Breast epithelium (tissue), 4 donors: ENCODE results near the gene HSDL1. TPM values are rescaled to one million over a fixed set of nuclear protein-coding genes. Genes with fewer than 3 reads are reported as not detected.

Source experiments
- DNase-seq, 2 donors: peaks; one replicate each; pipeline ENCODE4 v3.0.0-alpha.2; 2019; ENCODE audit warnings: low spot score in 2 of 2
- H3K27ac ChIP-seq, 2 donors: fragments of 200-600 bp; sonication (generic) in 1 of 2; one replicate each; pipeline ENCODE4 v1.5.1; 2016 to 2019; ENCODE audit warnings: mild to moderate bottlenecking in 1 of 2
- H3K27me3 ChIP-seq, 2 donors: fragments of 200-600 bp; sonication (generic) in 1 of 2; one replicate each; pipeline versions ENCODE4 v1.5.1 to v1.6.0; 2017 to 2019; ENCODE audit warnings: control low read depth in 1 of 2, mild to moderate bottlenecking in 1 of 2
- H3K36me3 ChIP-seq: fragments of 200-600 bp; one replicate; pipeline ENCODE4 v1.5.1; 2019
- H3K4me1 ChIP-seq, 2 donors: fragments of 200-600 bp; sonication (generic); one replicate each; pipeline ENCODE4 v1.5.1; 2016 to 2019; ENCODE audit warnings: control low read depth in 1 of 2
- H3K4me3 ChIP-seq, 3 donors: fragments of 200-600 bp; sonication (generic); 1 replicate in 2 of 3; 2 replicates in 1 of 3; pipeline ENCODE4 v1.5.1; 2016 to 2019; ENCODE audit warnings: mild to moderate bottlenecking in 3 of 3, moderate library complexity in 2 of 3
- H3K9me3 ChIP-seq, 2 donors: fragments of 200-600 bp; sonication (generic) in 1 of 2; one replicate each; pipeline ENCODE4 v1.5.1; 2016 to 2019; ENCODE audit warnings: control low read depth in 1 of 2
- POLR2A ChIP-seq: fragments of 450-650 bp; IDR thresholded peaks from one replicate; pipeline ENCODE4 v1.6.1; 2016; ENCODE audit warnings: antibody characterized with exemption, mild to moderate bottlenecking, moderate library complexity
- POLR2AphosphoS5 ChIP-seq, 3 donors: sonication (generic); formaldehyde crosslinking; IDR thresholded peaks; one replicate each; pipeline ENCODE4 v1.6.1; 2017; ENCODE audit warnings: antibody characterized with exemption in 3 of 3
- intact Hi-C: fragments of 100-400 bp; cut with DNase I; formaldehyde crosslinking; loops from one replicate; pipeline ENCODE4 v1.15.1; 2023; ENCODE audit warnings: low total_unique reads
- total RNA-seq, 3 donors: library from RNA; depleted of rRNA; stranded (reverse); fragments of >200 nt; gene quantifications; one replicate each; pipeline ENCODE4 v1.1.0, GENCODE V29; 2016
- TF ChIP-seq, protein P1 (sequence below), 3 donors: fragments of 450-650 bp; IDR thresholded peaks; one replicate each; pipeline ENCODE4 v1.5.1; 2016 to 2017; ENCODE audit warnings: antibody characterized with exemption in 3 of 3, mild to moderate bottlenecking in 3 of 3, moderate library complexity in 3 of 3

The HSDL1 gene
- total RNA-seq, 3 donors from 2014 or later = 17.0 to 25.8 (median 21.0) TPM

DNA sequence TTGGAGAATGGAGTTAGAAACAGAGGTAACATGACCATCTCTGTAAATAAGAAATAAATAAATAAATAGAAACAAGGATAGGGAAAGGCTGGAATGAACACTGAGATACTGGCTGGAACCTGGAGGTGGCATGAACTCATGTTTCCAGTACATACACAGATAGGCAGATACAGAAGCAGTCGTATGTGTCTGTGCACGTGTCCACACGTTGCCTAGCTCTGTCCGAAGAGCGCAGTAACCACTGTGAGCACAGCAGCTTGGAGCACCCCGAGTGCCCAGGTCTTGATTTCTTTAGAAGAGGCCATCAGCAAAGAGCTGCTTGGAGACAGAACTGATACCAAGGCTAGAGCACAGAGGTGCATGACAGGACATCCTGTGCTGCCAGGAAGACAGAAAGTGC lies 65.3 kb downstream of the HSDL1 start:
- Histone ChIP-seq H3K27ac (no peak overlapping the region), H3K4me1 (no peaks in the 10 kb centered on the region), H3K4me3 (no peak overlapping the region), H3K9me3 (no peaks in the 10 kb centered on the region), H3K27me3 (no peaks in the 10 kb centered on the region), H3K36me3 (peaks cover 3% of the 10 kb centered on the region)
- DNase-seq = no peak
- intact Hi-C loops = loop anchor here (10.0 kb wide), 1 partner anchor 105 kb away; the partner anchor contains the start of gene TAF1C
- TF ChIP-seq, protein P1, sequence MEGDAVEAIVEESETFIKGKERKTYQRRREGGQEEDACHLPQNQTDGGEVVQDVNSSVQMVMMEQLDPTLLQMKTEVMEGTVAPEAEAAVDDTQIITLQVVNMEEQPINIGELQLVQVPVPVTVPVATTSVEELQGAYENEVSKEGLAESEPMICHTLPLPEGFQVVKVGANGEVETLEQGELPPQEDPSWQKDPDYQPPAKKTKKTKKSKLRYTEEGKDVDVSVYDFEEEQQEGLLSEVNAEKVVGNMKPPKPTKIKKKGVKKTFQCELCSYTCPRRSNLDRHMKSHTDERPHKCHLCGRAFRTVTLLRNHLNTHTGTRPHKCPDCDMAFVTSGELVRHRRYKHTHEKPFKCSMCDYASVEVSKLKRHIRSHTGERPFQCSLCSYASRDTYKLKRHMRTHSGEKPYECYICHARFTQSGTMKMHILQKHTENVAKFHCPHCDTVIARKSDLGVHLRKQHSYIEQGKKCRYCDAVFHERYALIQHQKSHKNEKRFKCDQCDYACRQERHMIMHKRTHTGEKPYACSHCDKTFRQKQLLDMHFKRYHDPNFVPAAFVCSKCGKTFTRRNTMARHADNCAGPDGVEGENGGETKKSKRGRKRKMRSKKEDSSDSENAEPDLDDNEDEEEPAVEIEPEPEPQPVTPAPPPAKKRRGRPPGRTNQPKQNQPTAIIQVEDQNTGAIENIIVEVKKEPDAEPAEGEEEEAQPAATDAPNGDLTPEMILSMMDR (IDR thresholded peaks at IDR 0.05) = no peak
- TF ChIP-seq POLR2AphosphoS5 (IDR thresholded peaks at IDR 0.05) = no peak
- no peak for TF ChIP-seq POLR2A

DNA sequence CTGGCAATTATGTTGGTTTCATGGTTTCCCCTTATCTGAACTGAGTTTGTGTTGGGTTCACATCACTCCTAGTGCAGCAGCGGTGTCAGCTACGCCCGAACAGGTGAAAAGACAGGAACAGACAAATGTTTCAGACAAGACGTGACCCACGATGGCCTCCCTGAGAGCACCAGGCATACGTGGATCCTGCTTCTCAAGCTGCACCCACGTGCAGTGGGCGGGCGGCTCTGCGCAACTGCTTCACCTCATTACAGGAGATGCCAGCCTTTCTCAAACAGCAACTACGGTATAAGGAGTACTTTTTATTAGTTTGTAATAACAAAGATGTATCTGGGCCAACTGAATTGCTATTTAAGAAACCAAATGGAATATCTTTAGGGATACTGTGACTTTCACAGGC lies 69.6 kb downstream of the HSDL1 start:
- Histone ChIP-seq H3K9me3 (no peaks in the 10 kb centered on the region), H3K27me3 (no peaks in the 10 kb centered on the region), H3K4me1 (no peaks in the 10 kb centered on the region), H3K27ac (no peak overlapping the region), H3K36me3 (peaks cover 9% of the 10 kb centered on the region), H3K4me3 (no peak overlapping the region)
- DNase-seq = no peak
- intact Hi-C loops = no loop called here
- TF ChIP-seq, protein P1 (IDR thresholded peaks at IDR 0.05) = no peak
- no peak for TF ChIP-seq POLR2AphosphoS5 (IDR thresholded peaks at IDR 0.05)
- no peak for TF ChIP-seq POLR2A

DNA sequence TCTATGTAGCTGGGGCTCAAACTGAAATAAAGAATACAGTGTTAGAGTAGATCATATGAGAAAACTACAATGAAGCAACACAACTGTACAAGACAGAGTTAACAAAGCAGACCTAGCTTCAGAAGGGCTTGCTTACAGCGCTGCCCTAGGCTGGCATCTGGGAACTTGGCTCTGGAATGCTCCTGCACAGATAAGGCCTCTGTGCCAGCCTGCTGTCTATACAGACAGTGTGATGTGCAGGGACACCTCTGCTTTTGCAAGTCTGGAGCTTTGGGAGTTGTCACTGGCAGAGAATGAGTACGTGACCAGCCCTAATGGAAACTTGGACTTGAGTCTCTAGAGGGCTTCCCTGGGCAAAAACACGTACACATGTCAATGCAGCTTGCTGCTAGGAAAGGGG lies 70.3 kb downstream of the HSDL1 start:
- Histone ChIP-seq H3K27me3 (no peaks in the 10 kb centered on the region), H3K36me3 (peaks cover 13% of the 10 kb centered on the region), H3K27ac (no peak overlapping the region), H3K4me3 (no peak overlapping the region), H3K9me3 (no peaks in the 10 kb centered on the region), H3K4me1 (no peaks in the 10 kb centered on the region)
- DNase-seq = no peak
- intact Hi-C loops = no loop called here
- no peak for TF ChIP-seq POLR2AphosphoS5 (IDR thresholded peaks at IDR 0.05)
- TF ChIP-seq, protein P1 (IDR thresholded peaks at IDR 0.05) = no peak
- no peak for TF ChIP-seq POLR2A

Other genes with a start within 250 kb of the HSDL1 start
- gene MLYCD, start 246.1 kb downstream of the HSDL1 start, total RNA-seq = 10 to 100 TPM in 2 of 3 donors, 1 to 10 TPM in 1; 9.5 to 17.0 (median 12.1) TPM
- 1 to 10 TPM; 3.0 to 3.5 (median 3.3) TPM for gene OSGIN1, start 191.9 kb downstream of the HSDL1 start, total RNA-seq
- gene NECAB2, start 176.9 kb downstream of the HSDL1 start, total RNA-seq = 1 to 10 TPM in 1 of 3 donors, not detected in 2; 1.5 TPM
- gene SLC38A8, start 102.4 kb downstream of the HSDL1 start, total RNA-seq = not detected
- 100 to 1,000 TPM in 2 of 3 donors, 10 to 100 TPM in 1; 95.4 to 142 (median 121) TPM for gene MBTPS1, start 28.2 kb downstream of the HSDL1 start, total RNA-seq
- 1 to 10 TPM in 2 of 3 donors, not detected in 1; 1.2 to 9.5 TPM for gene DNAAF1, start 131 bp upstream of the HSDL1 start, total RNA-seq
- 10 to 100 TPM; 29.5 to 52.7 (median 39.0) TPM for gene TAF1C, start 41.9 kb upstream of the HSDL1 start, total RNA-seq
- under 1 TPM in 2 of 3 donors, not detected in 1; 0.15 to 0.96 TPM for gene ADAD2, start 46.0 kb upstream of the HSDL1 start, total RNA-seq
- not detected for gene KCNG4, start 94.8 kb upstream of the HSDL1 start, total RNA-seq
- gene WFDC1, start 149.7 kb upstream of the HSDL1 start, total RNA-seq = 1 to 10 TPM in 2 of 3 donors, under 1 TPM in 1; 0.16 to 3.3 (median 1.3) TPM
- 10 to 100 TPM in 1 of 3 donors, 1 to 10 TPM in 1, not detected in 1; 6.0 to 28.5 TPM for gene ATP2C2, start 223.4 kb upstream of the HSDL1 start, total RNA-seq